ENCODE results near the gene ARHGAP18. TPM values are rescaled to one million over a fixed set of nuclear protein-coding genes. Genes with fewer than 3 reads are reported as not detected.

ARHGAP18 gene
- polyA plus RNA-seq, 1 of the 3 experiments (the other 2 are of a cell fraction) = 25.0 TPM

DNA sequence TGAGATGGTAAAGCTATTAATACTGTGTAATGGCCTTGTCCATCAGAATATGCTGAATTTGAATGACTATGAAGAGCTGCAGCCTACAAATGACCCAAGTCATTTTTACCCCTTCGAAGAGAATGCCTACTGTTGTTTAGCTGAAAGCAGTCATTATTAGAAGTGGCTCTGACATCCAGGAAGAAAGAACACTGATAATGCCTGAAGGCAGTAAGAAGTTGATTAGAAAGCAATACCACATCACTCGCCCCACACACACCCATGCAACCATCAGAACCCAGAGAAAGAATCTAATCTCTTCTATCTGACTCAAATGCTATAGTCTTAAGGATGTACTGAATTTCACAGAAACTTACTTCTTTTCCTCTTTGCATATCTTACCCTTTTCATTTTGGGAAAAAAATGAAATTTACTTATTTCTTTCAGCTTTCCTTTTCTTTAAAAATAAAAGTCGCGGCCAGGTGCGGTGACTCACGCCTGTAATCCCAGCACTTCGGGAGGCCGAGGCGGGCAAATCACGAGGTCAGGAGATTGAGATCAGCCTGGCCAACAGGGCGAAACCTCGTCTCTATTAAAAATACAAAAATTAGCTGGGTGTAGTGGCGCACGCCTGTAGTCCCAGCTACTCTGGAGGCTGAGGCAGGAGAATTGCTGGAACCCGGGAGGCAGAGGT is 61.0 kb downstream of the ARHGAP18 start:
- no peak overlapping the region for H3K4me3 ChIP-seq (ENCODE audit: low read depth in 2 of 2, low read length in 1 of 2)
- no peaks in the 10 kb centered on the region for H3K9me2 ChIP-seq
- ChIA-PET POLR2A (no interaction called here), CTCF (interaction anchor here (0.7 kb wide), 1 partner anchor 1716 kb away, joined by 3 read pairs; no protein-coding TSS in a partner anchor)
- H4K20me1 ChIP-seq (ENCODE audit: insufficient read depth) = no peaks in the 10 kb centered on the region; the same call in 1 of the 2 replicates
- H3K4me1 ChIP-seq (ENCODE audit: control insufficient read depth in 1 of 2, insufficient read depth in 2 of 2, low read depth in 1 of 2, low read length in 1 of 2) = peaks cover 2 to 56% of the 10 kb centered on the region in 2 experiments
- no peak for DNase-seq
- peaks cover 41% of the 10 kb centered on the region for H3F3A ChIP-seq (replicated peaks; ENCODE audit: insufficient read depth)
- no peak overlapping the region for H3K9ac ChIP-seq
- peak overlapping the region in 1 of 2 experiments; percentile 91; a peak in 2 of 4 replicates for H3K27ac ChIP-seq (ENCODE audit: low read depth in 2 of 2, low read length in 1 of 2)
- H3K9me3 ChIP-seq = no peaks in the 10 kb centered on the region
- no peaks in the 10 kb centered on the region for H3K27me3 ChIP-seq (ENCODE audit: insufficient read depth)
- H3K4me2 ChIP-seq = no peak overlapping the region
- TF ChIP-seq TEAD4 (IDR thresholded peaks at IDR 0.05; ENCODE audit: borderline replicate concordance, insufficient read depth) (no peak), POLR2AphosphoS5 (IDR thresholded peaks at IDR 0.05; ENCODE audit: low read depth, low read length) (no peak), JUND (IDR thresholded peaks at IDR 0.05) (no peak), EP300 (IDR thresholded peaks at IDR 0.05; ENCODE audit: borderline replicate concordance in 1 of 2, low read depth in 1 of 2, low read length in 1 of 2) (no peak), NRF1 (IDR thresholded peaks at IDR 0.05; ENCODE audit: low read depth, low read length) (no peak)
- TF ChIP-seq, protein P1, sequence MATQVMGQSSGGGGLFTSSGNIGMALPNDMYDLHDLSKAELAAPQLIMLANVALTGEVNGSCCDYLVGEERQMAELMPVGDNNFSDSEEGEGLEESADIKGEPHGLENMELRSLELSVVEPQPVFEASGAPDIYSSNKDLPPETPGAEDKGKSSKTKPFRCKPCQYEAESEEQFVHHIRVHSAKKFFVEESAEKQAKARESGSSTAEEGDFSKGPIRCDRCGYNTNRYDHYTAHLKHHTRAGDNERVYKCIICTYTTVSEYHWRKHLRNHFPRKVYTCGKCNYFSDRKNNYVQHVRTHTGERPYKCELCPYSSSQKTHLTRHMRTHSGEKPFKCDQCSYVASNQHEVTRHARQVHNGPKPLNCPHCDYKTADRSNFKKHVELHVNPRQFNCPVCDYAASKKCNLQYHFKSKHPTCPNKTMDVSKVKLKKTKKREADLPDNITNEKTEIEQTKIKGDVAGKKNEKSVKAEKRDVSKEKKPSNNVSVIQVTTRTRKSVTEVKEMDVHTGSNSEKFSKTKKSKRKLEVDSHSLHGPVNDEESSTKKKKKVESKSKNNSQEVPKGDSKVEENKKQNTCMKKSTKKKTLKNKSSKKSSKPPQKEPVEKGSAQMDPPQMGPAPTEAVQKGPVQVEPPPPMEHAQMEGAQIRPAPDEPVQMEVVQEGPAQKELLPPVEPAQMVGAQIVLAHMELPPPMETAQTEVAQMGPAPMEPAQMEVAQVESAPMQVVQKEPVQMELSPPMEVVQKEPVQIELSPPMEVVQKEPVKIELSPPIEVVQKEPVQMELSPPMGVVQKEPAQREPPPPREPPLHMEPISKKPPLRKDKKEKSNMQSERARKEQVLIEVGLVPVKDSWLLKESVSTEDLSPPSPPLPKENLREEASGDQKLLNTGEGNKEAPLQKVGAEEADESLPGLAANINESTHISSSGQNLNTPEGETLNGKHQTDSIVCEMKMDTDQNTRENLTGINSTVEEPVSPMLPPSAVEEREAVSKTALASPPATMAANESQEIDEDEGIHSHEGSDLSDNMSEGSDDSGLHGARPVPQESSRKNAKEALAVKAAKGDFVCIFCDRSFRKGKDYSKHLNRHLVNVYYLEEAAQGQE (IDR thresholded peaks at IDR 0.05; ENCODE audit: low read depth, low read length) = no peak
- TF ChIP-seq, protein P2, sequence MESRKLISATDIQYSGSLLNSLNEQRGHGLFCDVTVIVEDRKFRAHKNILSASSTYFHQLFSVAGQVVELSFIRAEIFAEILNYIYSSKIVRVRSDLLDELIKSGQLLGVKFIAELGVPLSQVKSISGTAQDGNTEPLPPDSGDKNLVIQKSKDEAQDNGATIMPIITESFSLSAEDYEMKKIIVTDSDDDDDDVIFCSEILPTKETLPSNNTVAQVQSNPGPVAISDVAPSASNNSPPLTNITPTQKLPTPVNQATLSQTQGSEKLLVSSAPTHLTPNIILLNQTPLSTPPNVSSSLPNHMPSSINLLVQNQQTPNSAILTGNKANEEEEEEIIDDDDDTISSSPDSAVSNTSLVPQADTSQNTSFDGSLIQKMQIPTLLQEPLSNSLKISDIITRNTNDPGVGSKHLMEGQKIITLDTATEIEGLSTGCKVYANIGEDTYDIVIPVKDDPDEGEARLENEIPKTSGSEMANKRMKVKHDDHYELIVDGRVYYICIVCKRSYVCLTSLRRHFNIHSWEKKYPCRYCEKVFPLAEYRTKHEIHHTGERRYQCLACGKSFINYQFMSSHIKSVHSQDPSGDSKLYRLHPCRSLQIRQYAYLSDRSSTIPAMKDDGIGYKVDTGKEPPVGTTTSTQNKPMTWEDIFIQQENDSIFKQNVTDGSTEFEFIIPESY (IDR thresholded peaks at IDR 0.05; ENCODE audit: borderline replicate concordance, low read depth) = no peak
- peaks cover 98% of the 10 kb centered on the region for H3K79me2 ChIP-seq (ENCODE audit: insufficient read depth)
- WGBS (ENCODE audit: low lambda C conversion rate) = 79% methylated on average over 15 of the region's 15 CpGs
- H3K36me3 ChIP-seq (replicated peaks in 1 of 2; ENCODE audit: control insufficient read depth in 1 of 2, insufficient read depth in 2 of 2, low read length in 1 of 2) = peaks cover 0 to 11% of the 10 kb centered on the region in 2 experiments
- H2AFZ ChIP-seq (ENCODE audit: low read depth) = no peak overlapping the region

DNA sequence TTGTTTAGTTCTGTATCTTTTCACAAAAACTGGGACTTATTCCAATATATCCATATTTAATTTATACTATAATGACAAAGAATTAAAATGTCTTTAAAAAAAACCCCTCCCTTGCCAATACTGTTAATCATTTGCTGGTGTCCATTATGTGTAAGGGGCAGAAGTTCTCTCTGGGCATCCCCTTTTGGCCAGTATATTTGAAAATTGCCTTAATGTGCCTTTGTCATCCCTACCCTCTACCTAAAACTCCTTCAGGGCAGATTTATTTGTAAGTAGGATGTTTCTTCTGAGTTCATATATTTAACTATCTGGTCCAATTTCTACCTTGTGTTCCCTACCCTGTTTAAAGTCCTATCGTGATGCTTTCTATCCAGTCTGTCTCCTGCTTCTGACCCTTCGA is 62.9 kb downstream of the ARHGAP18 start:
- peak overlapping the region; percentile 38 for H3K4me2 ChIP-seq
- TF ChIP-seq, protein P3, sequence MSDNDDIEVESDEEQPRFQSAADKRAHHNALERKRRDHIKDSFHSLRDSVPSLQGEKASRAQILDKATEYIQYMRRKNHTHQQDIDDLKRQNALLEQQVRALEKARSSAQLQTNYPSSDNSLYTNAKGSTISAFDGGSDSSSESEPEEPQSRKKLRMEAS (IDR thresholded peaks at IDR 0.05; ENCODE audit: low read depth) = no peak
- TF ChIP-seq GABPA (IDR thresholded peaks at IDR 0.05; ENCODE audit: low read depth) (no peak), EP300 (IDR thresholded peaks at IDR 0.05; ENCODE audit: borderline replicate concordance in 1 of 2, low read depth in 1 of 2, low read length in 1 of 2) (no peak), JUND (IDR thresholded peaks at IDR 0.05) (no peak), RXRA (IDR thresholded peaks at IDR 0.05; ENCODE audit: borderline replicate concordance, low read depth) (no peak), FOXJ3 (CRISPR knock-in tag; IDR thresholded peaks at IDR 0.05) (no peak), RFX5 (IDR thresholded peaks at IDR 0.05; ENCODE audit: low read length) (no peak), TCF12 (IDR thresholded peaks at IDR 0.05) (no peak), EZH2phosphoT487 (IDR thresholded peaks at IDR 0.05; ENCODE audit: borderline replicate concordance, low read depth) (no peak), SMC3 (IDR thresholded peaks at IDR 0.05; ENCODE audit: low read depth, low read length) (no peak), POLR2AphosphoS5 (IDR thresholded peaks at IDR 0.05; ENCODE audit: low read depth, low read length) (no peak)
- TF ChIP-seq, protein P4, sequence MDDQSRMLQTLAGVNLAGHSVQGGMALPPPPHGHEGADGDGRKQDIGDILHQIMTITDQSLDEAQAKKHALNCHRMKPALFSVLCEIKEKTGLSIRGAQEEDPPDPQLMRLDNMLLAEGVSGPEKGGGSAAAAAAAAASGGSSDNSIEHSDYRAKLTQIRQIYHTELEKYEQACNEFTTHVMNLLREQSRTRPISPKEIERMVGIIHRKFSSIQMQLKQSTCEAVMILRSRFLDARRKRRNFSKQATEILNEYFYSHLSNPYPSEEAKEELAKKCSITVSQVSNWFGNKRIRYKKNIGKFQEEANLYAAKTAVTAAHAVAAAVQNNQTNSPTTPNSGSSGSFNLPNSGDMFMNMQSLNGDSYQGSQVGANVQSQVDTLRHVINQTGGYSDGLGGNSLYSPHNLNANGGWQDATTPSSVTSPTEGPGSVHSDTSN (IDR thresholded peaks at IDR 0.05) = no peak
- TF ChIP-seq, protein P5, sequence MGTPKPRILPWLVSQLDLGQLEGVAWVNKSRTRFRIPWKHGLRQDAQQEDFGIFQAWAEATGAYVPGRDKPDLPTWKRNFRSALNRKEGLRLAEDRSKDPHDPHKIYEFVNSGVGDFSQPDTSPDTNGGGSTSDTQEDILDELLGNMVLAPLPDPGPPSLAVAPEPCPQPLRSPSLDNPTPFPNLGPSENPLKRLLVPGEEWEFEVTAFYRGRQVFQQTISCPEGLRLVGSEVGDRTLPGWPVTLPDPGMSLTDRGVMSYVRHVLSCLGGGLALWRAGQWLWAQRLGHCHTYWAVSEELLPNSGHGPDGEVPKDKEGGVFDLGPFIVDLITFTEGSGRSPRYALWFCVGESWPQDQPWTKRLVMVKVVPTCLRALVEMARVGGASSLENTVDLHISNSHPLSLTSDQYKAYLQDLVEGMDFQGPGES (IDR thresholded peaks at IDR 0.05; ENCODE audit: low read depth, low read length) = no peak

More for the DNA sequence above, 62.9 kb downstream of the ARHGAP18 start:
- peak overlapping the region; percentile 62; the same call in 1 of the 2 replicates for H3K9ac ChIP-seq
- peaks cover 51% of the 10 kb centered on the region for H3F3A ChIP-seq (replicated peaks; ENCODE audit: insufficient read depth)
- no peaks in the 10 kb centered on the region for H4K20me1 ChIP-seq (ENCODE audit: insufficient read depth)
- H3K9me2 ChIP-seq = no peaks in the 10 kb centered on the region
- H3K27ac ChIP-seq (ENCODE audit: low read depth in 2 of 2, low read length in 1 of 2) = peak overlapping the region; percentile 86 to 91; a peak in 3 of 4 replicates
- no peak for DNase-seq
- H3K27me3 ChIP-seq (ENCODE audit: insufficient read depth) = no peaks in the 10 kb centered on the region
- CTCF ChIA-PET = no interaction called here
- H2AFZ ChIP-seq (ENCODE audit: low read depth) = no peak overlapping the region
- H3K79me2 ChIP-seq (ENCODE audit: insufficient read depth) = peaks cover 98% of the 10 kb centered on the region
- H3K9me3 ChIP-seq = no peaks in the 10 kb centered on the region
- peaks cover 3 to 43% of the 10 kb centered on the region in 2 experiments for H3K4me1 ChIP-seq (ENCODE audit: control insufficient read depth in 1 of 2, insufficient read depth in 2 of 2, low read depth in 1 of 2, low read length in 1 of 2)
- WGBS (ENCODE audit: low lambda C conversion rate) = 37% methylated on average over 2 of the region's 2 CpGs
- H3K4me3 ChIP-seq (ENCODE audit: low read depth in 2 of 2, low read length in 1 of 2) = no peak overlapping the region; a peak in 1 of 4 replicates
- POLR2A ChIA-PET = no interaction called here
- peaks cover 0 to 12% of the 10 kb centered on the region in 2 experiments for H3K36me3 ChIP-seq (replicated peaks in 1 of 2; ENCODE audit: control insufficient read depth in 1 of 2, insufficient read depth in 2 of 2, low read length in 1 of 2)

All from SK-N-SH (cell line).